Upper lobe of right lung (tissue), 1 donor: ENCODE results near the gene ATG101. TPM values are rescaled to one million over a fixed set of nuclear protein-coding genes. Genes with fewer than 3 reads are reported as not detected.

Experiments used
- ATAC-seq: fragments of 200-7000 bp; cut with Tn5 transposase; one replicate; pipeline ENCODE4 v1.9.1; 2020; ENCODE audit warnings: mild to moderate bottlenecking, moderate library complexity
- DNase-seq: peaks from one replicate; pipeline ENCODE4 v3.0.0-alpha.2; 2020
- H3K27ac ChIP-seq: fragments of 200-600 bp; one replicate; pipeline ENCODE4 v1.8.0; 2022
- H3K27me3 ChIP-seq: fragments of 200-600 bp; one replicate; pipeline ENCODE4 v1.8.0; 2022; ENCODE audit warnings: mild to moderate bottlenecking
- H3K36me3 ChIP-seq: fragments of 200-600 bp; one replicate; pipeline ENCODE4 v1.8.0; 2022
- H3K4me1 ChIP-seq: fragments of 200-600 bp; one replicate; pipeline ENCODE4 v1.8.0; 2022
- H3K4me3 ChIP-seq: fragments of 200-600 bp; one replicate; pipeline ENCODE4 v1.8.0; 2022; ENCODE audit warnings: mild to moderate bottlenecking
- H3K9me3 ChIP-seq: fragments of 200-600 bp; one replicate; pipeline ENCODE4 v1.8.0; 2022
- CTCF ChIP-seq: fragments of 200-600 bp; IDR thresholded peaks from one replicate; pipeline ENCODE4 v1.8.0; 2022; ENCODE audit warnings: antibody characterized with exemption
- intact Hi-C: fragments of 100-400 bp; cut with DNase I; formaldehyde crosslinking; loops from one replicate; pipeline ENCODE4 v1.11.0; 2022
- total RNA-seq: library from RNA; stranded (reverse); fragmentation: NEBNext Ultra II Directional; extraction: Animal tissue kit (Norgen Biotek cat#: 25700); gene quantifications from one replicate; pipeline ENCODE4 v1.2.1, GENCODE V29; 2021
- donor health status: DM: no; HTN: yes; CAD: no; lungs with severe emphysema.

The ATG101 gene
- total RNA-seq, 1 donor from 2014 or later: 37.3 TPM

GRCh38 chr12:52123487-52124186 is 53.9 kb downstream of the ATG101 start:
- peaks cover 27% of the 10 kb centered on the region for H3K4me1 ChIP-seq
- H3K27me3 ChIP-seq: no peaks in the 10 kb centered on the region
- H3K9me3 ChIP-seq: no peaks in the 10 kb centered on the region
- intact Hi-C loops: no loop called here
- ATAC-seq (no peak), DNase-seq (peak; percentile 56)
- no peak overlapping the region for H3K27ac ChIP-seq
- TF ChIP-seq CTCF: no peak
- no peak overlapping the region for H3K4me3 ChIP-seq
- H3K36me3 ChIP-seq: no peaks in the 10 kb centered on the region

GRCh38 chr12:52125476-52125900 is 55.7 kb downstream of the ATG101 start:
- H3K27ac ChIP-seq: peak overlapping the region; percentile 85
- DNase-seq (peak; percentile 31), ATAC-seq (no peak)
- H3K9me3 ChIP-seq: no peaks in the 10 kb centered on the region
- H3K4me1 ChIP-seq: peaks cover 17% of the 10 kb centered on the region
- intact Hi-C loops: no loop called here
- no peaks in the 10 kb centered on the region for H3K27me3 ChIP-seq
- TF ChIP-seq CTCF: no peak
- H3K4me3 ChIP-seq: no peak overlapping the region
- no peaks in the 10 kb centered on the region for H3K36me3 ChIP-seq

- Histone ChIP-seq H3K4me1 (peaks cover 17% of the 10 kb centered on the region), H3K36me3 (no peaks in the 10 kb centered on the region), H3K4me3 (no peak overlapping the region), H3K9me3 (no peaks in the 10 kb centered on the region), H3K27me3 (no peaks in the 10 kb centered on the region), H3K27ac (peak overlapping the region; percentile 85)
- DNase-seq (peak; percentile 39), ATAC-seq (no peak)
- intact Hi-C loops: no loop called here
- TF ChIP-seq CTCF: no peak
Measured at GRCh38 chr12:52126050-52126604, 56.3 kb downstream of the ATG101 start.

Other genes with a start within 250 kb of the ATG101 start
- gene FIGNL2, start 221.3 kb upstream of the ATG101 start, total RNA-seq: 1.5 TPM
- not detected for gene ANKRD33, start 181.9 kb upstream of the ATG101 start, total RNA-seq
- gene ACVRL1, start 162.5 kb upstream of the ATG101 start, total RNA-seq: 223 TPM
- gene ACVR1B, start 118.3 kb upstream of the ATG101 start, total RNA-seq: 33.5 TPM
- gene TAMALIN, start 63.0 kb upstream of the ATG101 start, total RNA-seq: 199 TPM
- 67.0 TPM for gene NR4A1, start 18.5 kb upstream of the ATG101 start, total RNA-seq
- 6.1 TPM for gene SMIM41, start 9.7 kb downstream of the ATG101 start, total RNA-seq
- 8.6 TPM for gene KRT80, start 122.0 kb downstream of the ATG101 start, total RNA-seq
- 664 TPM for gene KRT7, start 163.3 kb downstream of the ATG101 start, total RNA-seq
- 1.1 TPM for gene KRT86, start 204.7 kb downstream of the ATG101 start, total RNA-seq
- gene KRT81, start 221.6 kb downstream of the ATG101 start, total RNA-seq: not detected